MG63 (cell line): ENCODE measurements around the gene VAMP1. TPM values are rescaled to one million over a fixed set of nuclear protein-coding genes. Genes with fewer than 3 reads are reported as not detected.
"Not testable (repeated sequence)": the region's sequence is repeated elsewhere in the genome, so short reads cannot be mapped to it uniquely, and the experiment has no call there.

Experiments used
- DNase-seq: peaks from one replicate; pipeline ENCODE4 v3.0.0-alpha.2; 2020
- H3K27me3 ChIP-seq: fragments of 250-450 bp; sonication (Bioruptor Pico); 2 replicates; pipeline ENCODE4 v1.5.1; 2020; ENCODE audit warnings: mild to moderate bottlenecking, moderate library complexity
- H3K36me3 ChIP-seq: fragments of 250-450 bp; sonication (Bioruptor Pico); 2 replicates; pipeline ENCODE4 v1.5.1; 2020; ENCODE audit warnings: mild to moderate bottlenecking, moderate library complexity
- H3K4me3 ChIP-seq: fragments of 250-450 bp; sonication (Bioruptor Pico); 2 replicates; pipeline ENCODE4 v1.5.1; 2020; ENCODE audit warnings: mild to moderate bottlenecking, moderate library complexity
- H3K9me3 ChIP-seq: fragments of 250-450 bp; sonication (Bioruptor Pico); 2 replicates; pipeline ENCODE4 v1.5.1; 2020; ENCODE audit warnings: mild to moderate bottlenecking, moderate library complexity
- total RNA-seq: library from RNA; depleted of rRNA; stranded (reverse); fragments of >200 nt; shearing (Covaris generic); gene quantifications from 2 replicates; pipeline ENCODE4 v1.2.3, GENCODE V29; 2014; ENCODE audit warnings: low replicate concordance

Gene VAMP1
- total RNA-seq, 1 experiment from 2014 or later, result 15.3 TPM

DNA sequence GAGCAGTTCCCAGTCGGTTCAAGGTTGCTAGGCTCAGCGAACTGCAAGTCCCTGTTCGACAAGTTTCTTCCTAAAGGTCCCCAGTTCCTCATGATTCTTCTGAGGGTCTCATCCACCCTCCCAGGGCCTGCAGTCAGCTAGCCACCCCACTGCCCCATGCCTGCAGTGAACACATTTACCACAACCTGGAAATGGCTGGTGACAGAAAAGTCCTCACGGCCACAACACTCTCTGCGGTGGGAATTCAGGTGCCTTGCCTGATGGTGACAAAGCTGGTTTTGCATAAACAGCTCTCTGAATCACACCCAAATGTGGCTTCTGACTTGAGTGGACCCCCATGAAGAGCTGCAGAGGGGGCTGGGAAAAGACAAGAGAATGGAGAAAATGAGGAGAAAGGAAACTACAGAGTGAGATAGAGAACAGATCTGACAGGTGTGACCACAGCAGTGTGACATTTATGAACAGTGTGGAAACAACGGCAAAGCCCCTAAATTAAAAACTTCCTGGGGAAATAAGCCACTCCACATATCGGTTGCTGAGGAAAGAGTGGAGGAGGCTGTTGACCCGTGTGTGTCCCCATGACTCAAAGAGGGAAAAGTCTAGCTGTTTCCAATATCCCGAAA, 27.0 kb downstream of the VAMP1 start:
- H3K27me3 ChIP-seq, result no peaks in the 10 kb centered on the region
- H3K4me3 ChIP-seq, result no peak overlapping the region
- no peaks in the 10 kb centered on the region for H3K36me3 ChIP-seq
- H3K9me3 ChIP-seq, result no peaks in the 10 kb centered on the region
- DNase-seq, result no peak

DNA sequence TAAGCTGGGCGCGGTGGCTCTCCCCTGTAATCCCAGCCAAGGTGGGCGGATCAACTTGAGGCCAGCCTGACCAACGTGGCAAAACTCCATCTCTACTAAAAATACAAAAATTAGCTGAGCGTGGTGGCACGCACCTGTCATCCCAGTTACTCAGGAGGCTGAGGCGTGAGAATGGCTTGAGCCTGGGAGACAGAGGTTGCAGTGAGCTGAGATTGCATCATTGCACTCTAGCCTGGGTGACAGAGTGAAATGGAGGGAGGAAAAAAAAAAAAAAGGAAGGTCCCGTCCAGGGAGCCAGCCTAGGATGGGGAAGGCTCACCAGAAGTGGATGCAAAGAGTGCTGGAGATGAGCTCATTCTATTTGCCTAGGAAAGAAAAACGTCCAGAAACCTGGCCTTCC, 27.6 kb downstream of the VAMP1 start:
- H3K4me3 ChIP-seq, result no peak overlapping the region
- no peaks in the 10 kb centered on the region for H3K27me3 ChIP-seq
- no peak for DNase-seq
- no peaks in the 10 kb centered on the region for H3K36me3 ChIP-seq
- no peaks in the 10 kb centered on the region for H3K9me3 ChIP-seq

DNA sequence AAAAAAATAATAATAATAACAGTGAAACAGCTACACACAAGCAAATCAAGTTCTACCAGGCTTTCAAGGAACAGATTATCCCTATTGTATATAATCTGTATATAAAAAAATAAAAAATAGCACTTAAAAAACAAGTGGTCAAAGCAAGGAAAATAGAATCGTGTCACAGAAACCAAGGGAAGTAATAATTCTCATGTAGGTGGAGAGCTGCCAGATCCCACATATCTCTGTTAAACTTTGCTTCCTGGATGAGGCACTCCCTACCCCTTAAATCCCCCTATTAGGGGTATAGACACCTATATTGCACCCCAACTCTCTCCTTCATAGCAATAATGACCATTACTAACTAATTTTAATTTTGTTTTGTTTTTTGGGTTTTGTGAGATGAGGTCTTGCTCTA, 30.1 kb downstream of the VAMP1 start:
- no peak for DNase-seq
- Histone ChIP-seq H3K27me3 (no peaks in the 10 kb centered on the region), H3K9me3 (no peaks in the 10 kb centered on the region), H3K36me3 (no peaks in the 10 kb centered on the region), H3K4me3 (no peak overlapping the region)

DNA sequence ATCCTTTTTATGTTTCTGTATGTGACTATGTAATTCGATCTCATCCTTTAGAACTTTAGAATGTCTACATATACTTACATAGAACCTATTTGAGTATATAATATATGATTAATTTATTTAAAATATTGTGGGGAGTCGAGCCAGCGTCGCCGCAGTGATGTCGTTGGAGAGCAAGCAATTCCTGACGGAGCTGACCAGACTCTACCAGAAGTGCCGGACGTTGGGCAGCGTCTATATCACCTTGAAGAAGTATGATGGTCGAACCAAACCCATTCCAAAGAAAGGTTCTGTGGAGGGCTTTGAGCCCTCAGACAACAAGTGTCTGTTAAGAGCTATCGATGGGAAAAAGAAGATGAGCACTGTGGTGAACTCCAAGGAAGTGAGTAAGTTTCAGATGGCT, 32.1 kb downstream of the VAMP1 start:
- no peaks in the 10 kb centered on the region for H3K36me3 ChIP-seq
- no peaks in the 10 kb centered on the region for H3K9me3 ChIP-seq
- no peaks in the 10 kb centered on the region for H3K27me3 ChIP-seq
- DNase-seq, result no peak
- H3K4me3 ChIP-seq, result no peak overlapping the region

DNA sequence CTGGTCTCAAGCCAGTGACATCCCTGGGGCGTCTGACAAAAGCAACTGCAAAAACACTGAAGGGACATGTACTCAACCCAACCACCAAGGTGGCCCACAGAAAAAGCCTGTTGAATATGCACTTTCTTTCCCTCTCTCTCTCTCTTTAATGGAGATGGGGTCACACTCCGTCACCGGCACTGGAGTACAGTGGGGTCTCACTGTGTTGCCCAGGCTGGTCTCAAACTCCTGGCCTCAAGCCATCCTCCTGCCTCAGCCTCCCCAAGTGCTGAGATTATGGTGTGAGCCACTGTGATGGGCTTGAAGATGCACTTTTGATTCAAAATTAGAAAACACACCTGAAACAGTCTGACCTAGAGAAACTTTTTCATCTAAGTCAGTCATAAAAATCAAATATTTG, 32.9 kb downstream of the VAMP1 start:
- Histone ChIP-seq H3K4me3 (no peak overlapping the region), H3K27me3 (no peaks in the 10 kb centered on the region), H3K9me3 (no peaks in the 10 kb centered on the region), H3K36me3 (no peaks in the 10 kb centered on the region)
- no peak for DNase-seq

DNA sequence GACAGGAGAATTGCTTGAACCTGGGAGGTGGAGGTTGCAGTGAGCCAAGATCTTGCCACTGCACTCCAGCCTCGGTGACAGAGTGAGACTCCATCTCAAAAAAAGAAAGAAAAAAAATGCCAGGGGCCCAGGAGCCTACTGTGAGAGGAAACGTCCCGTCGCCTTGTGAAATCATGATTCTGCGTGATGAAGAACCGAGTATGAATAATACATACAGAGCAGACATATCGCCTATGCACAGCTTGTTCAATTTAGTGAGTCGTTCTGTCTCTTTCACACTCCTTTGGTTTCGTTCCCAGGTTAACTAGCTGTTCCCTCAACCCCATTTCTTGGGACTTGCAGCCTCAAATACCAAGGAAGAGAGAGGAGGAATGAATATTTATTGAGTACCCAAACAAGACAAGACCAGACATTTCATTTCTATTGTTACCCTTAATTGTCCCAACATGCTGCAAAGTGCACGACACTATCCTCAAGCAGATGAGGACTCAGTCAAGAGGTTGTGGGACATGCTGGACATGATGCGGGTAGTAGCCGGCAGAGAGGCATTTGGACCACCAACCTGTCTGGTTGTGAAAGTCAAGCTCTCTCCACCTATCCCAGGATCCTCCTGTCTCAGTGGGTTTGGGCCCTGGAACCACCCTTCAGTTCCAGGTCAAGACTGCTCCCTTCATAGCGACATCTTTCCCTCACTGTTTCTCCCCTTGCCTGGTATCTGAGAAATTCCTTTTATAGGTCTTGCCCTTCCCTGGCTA, 34.3 kb downstream of the VAMP1 start:
- Histone ChIP-seq H3K4me3 (no peak overlapping the region), H3K9me3 (no peaks in the 10 kb centered on the region), H3K36me3 (no peaks in the 10 kb centered on the region), H3K27me3 (no peaks in the 10 kb centered on the region)
- DNase-seq, result no peak

DNA sequence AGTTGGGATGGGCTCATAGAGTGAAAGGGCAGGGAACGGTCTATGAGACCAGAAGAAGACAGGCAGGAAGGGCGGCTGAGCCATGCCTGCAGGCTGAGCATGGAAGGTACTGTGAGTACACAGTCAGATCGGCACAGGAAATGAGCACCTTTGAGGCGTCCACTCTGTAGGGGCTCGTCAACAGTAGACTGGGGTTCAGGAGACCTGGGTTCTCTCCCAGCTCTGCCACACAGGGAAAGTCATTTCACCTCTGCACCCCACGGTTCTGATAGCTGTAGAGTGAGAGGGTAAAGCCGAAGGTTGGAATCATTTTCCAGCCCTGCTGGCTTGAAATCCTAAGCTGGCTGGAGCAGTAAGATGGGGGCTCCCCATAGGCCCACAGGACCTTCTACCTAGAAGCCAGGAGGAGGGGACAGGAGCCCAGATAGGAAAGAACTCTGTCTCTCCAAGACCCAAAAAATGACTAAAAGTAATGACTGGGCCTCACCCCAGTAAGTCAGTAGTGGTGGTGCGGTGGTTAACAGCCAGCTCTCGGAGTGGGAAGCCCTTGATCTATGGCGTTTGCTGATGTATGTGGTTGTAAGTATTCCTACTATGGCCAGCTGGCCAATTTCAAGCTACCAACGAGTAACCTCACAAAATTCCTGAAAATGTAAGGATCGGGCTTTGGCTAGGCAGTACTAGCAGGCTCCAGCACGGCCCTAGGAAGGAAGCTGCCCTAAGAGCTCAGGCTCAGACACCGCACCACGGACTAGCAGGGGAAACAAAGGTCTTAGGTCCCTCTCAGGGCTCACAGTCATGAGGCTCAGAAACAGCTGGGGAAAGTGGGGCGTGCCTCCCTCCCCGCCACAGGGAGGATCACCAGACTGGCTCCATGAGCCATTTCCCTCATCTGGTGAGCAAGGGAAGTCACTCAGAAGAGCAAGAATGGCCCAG, 36.0 kb downstream of the VAMP1 start:
- no peaks in the 10 kb centered on the region for H3K9me3 ChIP-seq
- no peaks in the 10 kb centered on the region for H3K36me3 ChIP-seq
- H3K4me3 ChIP-seq, result no peak overlapping the region
- no peaks in the 10 kb centered on the region for H3K27me3 ChIP-seq
- no peak for DNase-seq

DNA sequence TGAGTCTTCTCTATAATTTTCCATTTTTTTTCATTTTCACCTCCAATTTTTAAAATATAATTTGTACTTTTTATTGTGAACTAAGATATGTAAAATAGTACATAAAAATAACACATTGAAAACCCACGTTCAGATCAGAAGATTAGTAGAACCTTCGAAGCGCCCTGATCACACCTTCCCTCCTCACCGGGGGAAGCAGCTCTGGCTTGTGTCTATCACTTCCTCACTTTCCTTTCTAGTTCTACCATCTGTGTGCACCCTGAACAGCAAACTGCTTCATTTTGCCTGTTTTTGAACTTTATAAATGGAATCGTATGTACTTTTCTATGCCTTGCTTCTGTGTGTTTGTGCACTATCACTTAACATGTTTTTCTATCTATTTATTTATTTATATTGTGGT, 37.5 kb downstream of the VAMP1 start:
- no peak for DNase-seq
- Histone ChIP-seq H3K27me3 (no peaks in the 10 kb centered on the region), H3K4me3 (no peak overlapping the region), H3K9me3 (no peaks in the 10 kb centered on the region), H3K36me3 (no peaks in the 10 kb centered on the region)

DNA sequence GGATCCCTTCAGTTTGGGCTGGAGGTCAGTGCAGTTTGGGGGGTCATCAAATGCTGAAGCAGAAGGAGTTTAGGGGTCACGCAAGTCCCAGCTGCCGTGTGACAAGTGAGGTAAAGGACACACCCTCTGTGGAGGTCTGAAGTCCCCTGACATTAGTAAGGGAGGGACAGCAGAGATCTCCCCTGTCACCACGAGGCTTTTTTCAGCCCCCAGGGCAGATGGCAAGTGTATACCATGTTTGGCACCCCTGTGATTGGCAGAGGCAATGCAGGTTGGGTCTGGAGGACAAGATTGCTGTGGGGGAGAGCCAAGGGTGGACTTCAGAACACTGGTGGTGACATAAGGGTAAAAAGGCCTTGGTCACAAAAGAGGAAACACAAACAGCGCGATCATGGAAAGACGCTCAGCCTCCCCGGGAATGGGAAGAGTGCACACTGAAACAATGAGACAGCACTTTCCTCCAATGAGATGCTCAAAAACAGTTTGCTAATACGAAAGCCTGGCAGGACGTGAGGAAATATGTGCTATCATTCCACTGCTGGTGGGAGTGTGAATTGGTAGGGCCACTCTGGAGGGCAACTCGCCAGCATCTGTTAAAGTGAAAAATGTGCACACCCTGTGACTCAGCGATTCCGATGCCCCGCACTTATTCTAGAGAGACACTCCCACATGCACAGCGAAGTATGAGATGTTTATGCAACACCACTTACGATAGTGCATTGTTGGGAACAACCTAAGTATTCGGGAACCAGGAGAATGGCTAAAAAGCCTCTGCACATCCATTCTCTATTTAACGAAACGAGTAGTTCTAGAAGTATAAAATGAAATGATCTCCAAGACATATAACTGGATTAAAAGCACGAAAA, 40.1 kb downstream of the VAMP1 start:
- Histone ChIP-seq H3K36me3 (no peaks in the 10 kb centered on the region), H3K9me3 (no peaks in the 10 kb centered on the region), H3K27me3 (no peaks in the 10 kb centered on the region), H3K4me3 (peak overlapping the region; percentile 12; the same call in 1 of the 2 replicates)
- DNase-seq, result peak; percentile 94

DNA sequence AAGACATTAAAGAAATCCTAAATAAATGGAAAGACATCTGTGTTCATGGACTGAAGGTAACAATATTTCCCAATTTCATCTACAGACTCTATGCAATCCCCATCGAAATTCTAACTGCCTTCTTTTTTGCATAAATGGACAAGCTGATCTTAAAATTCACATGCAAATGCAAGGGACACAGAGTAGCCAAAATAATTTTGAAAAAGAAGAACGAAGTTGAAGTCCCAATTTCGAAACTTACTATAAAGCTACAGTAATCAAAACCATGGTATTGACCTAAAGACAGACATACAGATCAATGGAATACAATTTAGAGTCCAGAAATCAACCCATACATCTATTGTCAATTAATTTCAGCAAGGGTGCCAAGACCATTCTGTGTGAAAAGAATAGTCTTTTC, 42.2 kb downstream of the VAMP1 start:
- H3K27me3 ChIP-seq, result no peaks in the 10 kb centered on the region
- no peak overlapping the region for H3K4me3 ChIP-seq
- DNase-seq, result no peak
- H3K36me3 ChIP-seq, result no peaks in the 10 kb centered on the region
- H3K9me3 ChIP-seq, result no peaks in the 10 kb centered on the region

DNA sequence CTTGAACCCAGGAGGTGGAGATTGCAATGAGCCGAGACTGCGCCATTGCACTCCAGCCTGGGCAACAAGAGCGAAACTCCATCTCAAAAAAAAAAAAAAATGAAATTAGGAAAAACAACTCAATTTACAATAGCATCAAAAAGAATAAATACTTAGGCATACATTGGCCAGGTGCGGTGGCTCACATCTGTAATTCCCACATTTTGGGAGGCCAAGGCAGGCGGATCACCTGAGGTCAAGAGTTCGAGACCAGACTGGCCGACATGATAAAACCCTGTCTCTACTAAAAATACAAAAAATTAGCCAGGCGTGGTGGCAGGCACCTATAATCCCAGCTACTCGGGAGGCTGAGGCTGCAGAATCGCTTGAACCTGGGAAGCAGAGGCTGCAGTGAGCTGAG, 42.7 kb downstream of the VAMP1 start:
- H3K4me3 ChIP-seq, H3K36me3 ChIP-seq, H3K9me3 ChIP-seq, H3K27me3 ChIP-seq, DNase-seq: not testable (repeated sequence)

DNA sequence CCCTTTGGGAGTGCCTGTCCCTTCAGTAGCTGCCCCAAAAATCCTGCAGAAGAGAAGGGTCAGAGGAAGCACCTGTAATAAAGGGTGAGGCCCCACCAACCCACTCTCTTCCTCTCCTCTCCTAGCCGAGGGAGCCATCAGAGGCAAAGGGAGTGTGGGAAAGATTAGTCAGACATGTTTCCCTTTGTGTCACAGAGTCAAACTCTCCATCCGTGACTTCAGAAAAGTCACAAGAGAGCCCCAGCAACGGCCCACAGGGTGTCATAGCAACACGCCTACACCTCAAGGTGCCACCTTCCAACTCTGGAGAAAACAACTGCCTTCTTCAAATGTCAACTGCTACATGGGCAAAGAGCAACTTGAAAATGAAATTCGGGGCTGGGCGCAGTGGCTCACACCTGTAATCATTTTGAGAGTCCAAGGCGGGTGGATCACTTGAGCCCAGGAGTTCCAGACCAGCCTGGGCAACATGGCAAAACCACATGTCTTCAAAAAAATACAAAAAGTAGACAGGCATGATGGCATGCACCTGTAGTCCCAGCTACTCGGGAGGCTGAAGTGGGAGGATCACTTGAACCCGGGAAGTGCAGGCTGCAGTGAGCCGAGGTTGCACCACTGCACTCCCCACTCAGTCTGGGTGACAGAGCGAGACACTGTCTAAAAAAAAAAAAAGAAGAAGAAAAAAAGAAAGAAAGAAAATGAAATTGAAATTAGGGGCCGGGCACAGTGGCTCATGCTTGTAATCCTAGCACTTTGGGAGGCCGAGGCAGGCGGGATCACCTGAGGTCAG, 43.4 kb downstream of the VAMP1 start:
- DNase-seq, result no peak
- H3K4me3 ChIP-seq, result no peak overlapping the region
- H3K9me3 ChIP-seq, result no peaks in the 10 kb centered on the region
- H3K27me3 ChIP-seq, result no peaks in the 10 kb centered on the region
- H3K36me3 ChIP-seq, result no peaks in the 10 kb centered on the region

DNA sequence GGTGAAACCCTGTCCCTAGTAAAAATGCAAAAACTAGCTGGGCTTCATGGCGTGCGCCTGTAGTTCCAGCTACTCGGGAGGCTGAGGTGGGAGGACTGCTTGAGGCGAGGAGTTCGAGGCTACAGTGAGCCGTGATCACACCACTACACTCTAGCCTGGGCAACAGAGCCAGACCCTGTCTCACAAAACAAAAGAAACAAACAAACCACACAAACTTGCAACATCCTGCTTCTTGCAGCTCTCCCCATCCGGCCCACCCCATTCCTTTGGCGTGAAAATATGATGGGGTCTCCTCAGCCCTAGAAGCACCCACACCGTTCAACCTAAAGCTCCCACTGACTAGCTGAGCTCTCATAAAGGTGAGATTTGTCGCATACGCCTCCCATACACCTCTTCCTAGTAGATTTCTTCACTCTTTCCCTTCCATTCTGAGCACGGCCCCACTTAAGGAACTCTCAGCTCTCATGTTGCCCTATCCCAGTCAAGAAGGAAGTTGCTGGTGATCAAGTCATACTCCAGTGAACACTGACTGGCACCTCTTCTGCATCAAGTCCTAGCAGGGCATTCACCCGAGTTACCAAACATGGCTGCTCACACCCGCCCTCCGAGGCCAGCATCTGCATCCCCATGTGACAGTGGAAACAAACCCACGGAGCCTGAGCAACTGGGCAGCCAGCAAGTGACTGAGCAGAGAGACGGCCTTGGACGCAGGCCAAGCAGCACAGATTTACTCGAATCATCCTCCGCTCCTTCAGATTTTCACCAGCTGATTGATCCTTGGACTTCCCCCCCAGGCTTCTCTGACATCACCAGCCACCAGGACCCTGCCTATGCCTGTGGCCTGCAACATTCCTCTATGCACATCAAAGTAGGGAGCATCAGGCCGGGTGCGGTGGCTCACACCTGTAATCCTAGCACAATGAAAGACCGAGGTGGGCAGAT, 44.6 kb downstream of the VAMP1 start:
- no peaks in the 10 kb centered on the region for H3K36me3 ChIP-seq
- no peaks in the 10 kb centered on the region for H3K9me3 ChIP-seq
- no peak for DNase-seq
- no peaks in the 10 kb centered on the region for H3K27me3 ChIP-seq
- H3K4me3 ChIP-seq, result no peak overlapping the region

DNA sequence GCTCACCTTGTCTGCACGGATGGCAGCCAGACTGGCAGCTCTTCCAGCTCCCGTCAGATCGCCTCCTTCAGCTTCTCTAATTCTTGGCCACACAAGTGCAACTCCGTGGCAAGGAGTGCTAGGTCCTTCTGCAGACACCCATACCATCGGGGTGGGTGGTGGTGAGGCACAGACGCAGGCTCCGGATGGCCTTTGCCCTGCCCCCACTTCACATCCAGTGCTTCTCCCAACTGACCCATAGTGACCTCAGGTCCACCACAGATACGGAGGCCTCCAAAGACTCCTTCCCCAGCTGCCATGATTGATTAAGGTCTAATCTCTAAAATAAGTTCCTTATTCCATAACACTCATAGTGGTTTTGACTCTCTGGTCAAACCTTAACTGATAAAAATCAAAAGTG, 45.6 kb downstream of the VAMP1 start:
- H3K27me3 ChIP-seq, result no peaks in the 10 kb centered on the region
- no peak for DNase-seq
- H3K36me3 ChIP-seq, result no peaks in the 10 kb centered on the region
- no peaks in the 10 kb centered on the region for H3K9me3 ChIP-seq
- no peak overlapping the region for H3K4me3 ChIP-seq

DNA sequence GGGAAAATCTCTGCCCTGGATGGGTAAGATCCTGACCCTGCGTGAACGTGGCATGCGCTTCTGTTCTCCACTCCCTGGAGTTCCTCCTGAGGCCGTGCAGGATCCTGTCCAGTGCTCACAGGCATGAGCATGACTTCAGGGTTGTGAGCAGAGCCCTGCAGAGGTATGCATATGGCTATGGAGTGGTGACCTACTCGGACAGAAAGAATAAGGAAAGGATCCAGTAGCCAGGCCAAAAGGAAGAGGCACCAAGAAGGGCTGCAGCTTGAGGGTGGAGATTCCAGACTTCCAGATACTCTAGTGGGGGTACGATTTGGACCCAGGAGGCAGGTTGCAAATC, 46.5 kb downstream of the VAMP1 start:
- Histone ChIP-seq H3K9me3 (no peaks in the 10 kb centered on the region), H3K36me3 (no peaks in the 10 kb centered on the region), H3K27me3 (no peaks in the 10 kb centered on the region), H3K4me3 (no peak overlapping the region)
- no peak for DNase-seq
